MV-4-11 (cell line): ENCODE measurements around the gene ESPNL.
A peak's percentile ranks its signal among the peaks of the same experiment; 100 is the strongest.

Source experiments
- DNase-seq: peaks from one replicate; lab custom pipeline; 2025; lab: John Stamatoyannopoulos, UW

Gene ESPNL

DNA sequence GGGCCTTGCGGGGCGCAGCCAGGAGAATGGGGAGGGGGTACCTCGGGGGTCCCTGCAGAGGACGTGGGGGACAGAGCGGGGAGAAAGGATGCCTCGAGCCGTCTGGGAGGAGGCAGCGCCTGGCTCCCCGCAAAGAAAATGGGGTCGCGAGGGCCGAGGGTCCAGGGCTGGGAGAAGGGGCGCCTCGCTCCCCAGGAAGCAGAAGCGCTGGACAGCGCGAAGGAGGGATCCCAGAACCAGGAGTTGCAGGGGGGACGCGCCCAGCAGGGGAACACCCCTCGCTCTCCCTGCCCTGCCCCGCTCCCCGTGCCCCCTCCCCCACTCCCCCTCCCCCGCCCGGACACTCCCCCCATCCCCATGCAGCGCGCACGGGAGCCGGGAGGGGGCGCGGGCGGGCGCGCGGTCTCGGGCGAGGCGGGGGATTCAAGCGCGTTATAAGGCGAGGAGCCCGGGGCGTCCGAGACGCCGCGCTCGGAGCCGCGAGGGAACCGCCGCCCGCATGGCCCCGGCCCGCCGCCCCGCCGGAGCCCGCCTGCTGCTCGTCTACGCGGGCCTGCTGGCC is 58.5 kb downstream of the ESPNL start, which contains the start of gene ERFE:
TSS of gene ERFE (plus strand) at position 462 of the 562 bp plus-strand sequence. CDS start at position 500, 38 bp downstream.
- peak; percentile 4 for DNase-seq

DNA sequence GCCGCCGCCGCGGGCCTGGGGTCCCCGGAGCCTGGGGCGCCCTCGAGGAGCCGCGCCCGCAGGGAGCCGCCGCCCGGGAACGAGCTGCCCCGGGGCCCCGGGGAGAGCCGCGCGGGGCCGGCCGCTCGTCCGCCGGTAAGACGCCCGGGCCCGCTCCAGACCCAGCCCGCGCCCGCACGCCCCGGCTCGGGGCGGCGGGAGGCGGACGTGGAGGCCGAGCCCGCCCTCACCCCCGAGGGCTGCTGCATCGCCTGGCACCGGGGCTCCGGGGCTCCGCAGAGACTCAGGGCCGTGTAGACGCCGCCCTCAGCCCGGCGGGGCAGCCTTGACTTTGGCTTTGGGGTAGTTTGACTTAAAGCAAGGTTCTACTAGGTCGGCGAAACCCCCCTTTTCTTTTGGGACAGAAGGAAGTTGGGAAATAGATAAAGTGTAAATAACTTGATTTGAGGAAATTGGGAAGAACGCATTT is 59.0 kb downstream of the ESPNL start:
- no peak for DNase-seq

DNA sequence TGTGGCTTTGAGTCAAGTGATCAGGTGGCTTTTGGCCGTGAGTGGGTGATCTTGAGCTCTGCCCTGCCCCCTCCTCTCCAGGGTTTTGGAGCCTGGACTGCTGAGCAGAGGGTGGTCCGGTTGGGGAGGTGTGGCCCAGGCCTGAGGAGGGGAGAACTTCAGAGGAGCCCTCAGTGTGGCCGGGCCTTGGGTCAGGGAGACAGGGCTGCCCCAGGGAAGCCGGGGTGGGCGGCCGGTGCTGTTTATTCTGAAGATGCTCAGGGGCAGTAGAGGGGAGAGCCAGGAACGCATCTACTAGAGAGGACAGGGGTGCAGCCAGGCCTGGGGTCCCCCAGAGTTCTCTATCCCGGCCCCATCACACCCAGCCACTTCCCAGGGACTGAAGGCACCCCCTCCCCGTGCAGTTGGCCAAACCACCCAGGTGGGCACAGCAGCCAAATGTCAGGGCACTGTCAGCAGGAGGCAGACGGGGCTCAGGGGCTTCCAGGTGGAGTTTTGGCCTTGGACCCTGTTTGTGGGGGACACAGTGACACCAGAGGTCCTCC is 59.6 kb downstream of the ESPNL start:
- DNase-seq, result no peak

DNA sequence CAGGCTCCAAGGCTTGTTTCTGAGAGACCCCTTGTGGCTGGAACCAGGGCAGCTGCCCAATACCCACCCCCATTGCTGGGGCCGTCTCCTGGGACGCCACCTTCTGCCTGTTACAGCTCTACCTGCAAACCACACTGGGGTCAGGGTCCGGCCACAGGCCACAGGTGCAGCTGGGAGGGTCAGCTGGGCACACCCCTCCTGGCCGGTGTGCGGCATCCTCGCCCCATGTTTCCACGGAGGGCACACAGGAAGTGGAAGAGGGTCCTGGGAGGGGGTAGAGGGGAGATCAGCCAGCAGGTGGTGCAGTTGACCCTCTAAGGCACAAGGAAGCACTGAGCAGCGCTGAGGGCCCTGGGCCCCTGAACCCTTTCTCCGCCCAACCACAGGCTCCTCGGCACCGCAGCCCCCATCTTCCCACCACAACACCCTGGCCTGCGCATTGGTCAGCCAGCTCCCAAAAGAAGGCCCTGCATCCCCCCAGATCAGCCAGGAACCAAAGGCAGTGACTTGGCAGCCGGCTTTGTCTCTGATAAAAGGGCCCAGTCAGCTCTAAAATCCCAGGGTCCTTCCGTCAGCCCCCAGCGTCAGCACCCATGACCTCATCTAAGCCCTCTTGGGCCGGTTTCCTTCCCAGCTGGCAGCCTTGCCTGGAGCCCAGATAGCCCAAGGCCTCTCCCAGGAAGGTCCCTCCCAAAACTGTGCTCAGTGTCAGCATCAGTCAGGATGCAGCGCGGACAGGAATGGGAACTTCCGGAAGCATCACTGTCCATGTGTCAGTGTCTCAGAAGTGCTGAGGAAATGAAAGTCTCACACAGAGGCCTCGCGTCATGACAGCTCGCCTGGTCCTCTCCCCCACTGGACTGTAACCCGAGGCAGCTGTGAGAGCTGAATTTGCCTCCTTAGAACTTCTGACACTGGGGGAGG is 60.3 kb downstream of the ESPNL start:
- peak; percentile 83 for DNase-seq

DNA sequence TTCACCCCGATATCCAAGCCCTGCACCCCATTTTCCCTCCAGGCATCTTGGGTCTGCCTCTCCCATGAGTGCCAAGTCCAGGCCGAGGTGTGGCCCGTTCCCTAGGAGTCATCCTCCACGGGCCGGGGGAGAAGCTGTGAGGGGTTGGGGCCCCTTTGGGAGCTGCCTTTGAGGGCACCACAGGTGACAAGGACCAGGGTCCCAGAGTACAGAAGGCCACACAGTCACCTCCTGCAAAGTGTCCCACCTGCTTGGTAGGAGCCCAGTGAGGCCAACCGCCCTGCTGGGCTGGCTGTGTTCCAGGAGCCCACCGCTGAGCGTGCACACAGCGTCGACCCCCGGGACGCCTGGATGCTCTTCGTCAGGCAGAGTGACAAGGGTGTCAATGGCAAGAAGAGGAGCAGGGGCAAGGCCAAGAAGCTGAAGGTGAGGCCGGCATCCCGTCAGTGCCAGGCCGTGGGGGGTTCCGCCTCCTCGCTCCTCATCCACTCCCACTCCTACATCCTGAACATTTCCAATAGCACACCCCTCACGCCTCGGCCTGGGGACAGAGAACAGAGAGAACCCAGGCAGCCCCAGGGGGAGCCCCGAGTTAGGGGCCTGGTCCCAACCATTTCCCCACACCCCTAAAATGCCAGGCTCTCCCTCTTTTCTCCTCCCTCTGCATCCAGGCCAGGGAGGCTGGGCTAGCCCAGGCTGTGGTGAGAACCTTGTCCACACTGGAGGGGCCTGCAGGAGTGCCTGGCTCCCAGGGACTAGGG is 61.3 kb downstream of the ESPNL start:
- no peak for DNase-seq

DNA sequence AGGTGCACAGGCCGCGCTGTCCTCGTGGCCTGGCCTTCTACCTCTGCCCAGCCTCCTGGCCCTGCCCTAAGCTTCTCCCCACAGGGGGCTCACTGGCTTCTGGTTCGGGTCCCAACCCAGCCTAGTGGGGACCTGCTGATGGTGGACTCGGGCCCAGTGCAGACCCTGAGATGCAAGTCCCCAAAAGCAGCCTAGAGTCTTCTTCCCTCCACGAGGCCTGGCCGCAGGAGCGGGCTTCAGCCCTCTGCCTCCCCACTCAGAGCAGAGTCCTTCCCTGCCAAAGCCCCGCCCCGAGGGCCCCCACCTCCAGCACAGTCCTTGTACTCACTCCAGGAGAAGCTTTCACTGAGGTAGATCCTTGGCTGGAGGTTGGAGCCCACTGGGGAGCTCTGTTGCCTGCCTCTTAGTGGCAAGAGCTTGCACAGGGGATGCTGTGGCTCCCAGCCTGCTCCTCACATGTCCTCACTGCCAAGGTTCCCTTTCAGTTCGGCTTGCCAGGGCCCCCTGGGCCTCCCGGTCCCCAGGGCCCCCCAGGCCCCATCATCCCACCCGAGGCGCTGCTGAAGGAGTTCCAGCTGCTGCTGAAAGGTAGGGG is 62.2 kb downstream of the ESPNL start:
- DNase-seq, result no peak

DNA sequence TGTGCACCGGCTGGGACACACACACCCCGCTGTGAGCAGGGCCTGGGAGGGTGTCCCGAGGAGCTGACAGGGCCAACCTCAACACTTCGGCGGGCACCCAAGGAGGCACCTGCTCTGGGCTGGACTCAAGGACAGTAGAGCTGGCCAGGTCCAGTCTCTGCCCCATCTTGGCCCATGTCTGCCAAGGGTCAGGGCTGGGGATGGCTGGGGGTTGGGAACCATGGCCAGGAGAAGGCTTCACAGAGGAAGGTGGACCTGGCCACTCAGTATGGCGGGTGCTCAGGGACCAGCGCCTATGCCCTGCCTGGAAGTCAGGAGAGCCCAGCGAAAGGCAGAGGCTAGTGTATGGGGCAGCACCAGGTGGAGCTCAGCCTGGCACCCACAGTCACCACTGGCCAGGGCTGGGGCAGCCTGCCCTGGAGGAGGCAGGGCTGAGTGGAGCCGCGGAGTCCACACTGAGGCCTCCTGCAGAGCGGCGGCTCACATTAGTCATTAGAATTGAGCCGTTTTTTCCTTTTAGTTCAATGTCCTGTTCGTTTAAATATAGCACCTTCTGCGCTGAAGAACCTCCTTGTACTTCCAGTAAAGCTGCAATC is 62.8 kb downstream of the ESPNL start:
- DNase-seq, result no peak

DNA sequence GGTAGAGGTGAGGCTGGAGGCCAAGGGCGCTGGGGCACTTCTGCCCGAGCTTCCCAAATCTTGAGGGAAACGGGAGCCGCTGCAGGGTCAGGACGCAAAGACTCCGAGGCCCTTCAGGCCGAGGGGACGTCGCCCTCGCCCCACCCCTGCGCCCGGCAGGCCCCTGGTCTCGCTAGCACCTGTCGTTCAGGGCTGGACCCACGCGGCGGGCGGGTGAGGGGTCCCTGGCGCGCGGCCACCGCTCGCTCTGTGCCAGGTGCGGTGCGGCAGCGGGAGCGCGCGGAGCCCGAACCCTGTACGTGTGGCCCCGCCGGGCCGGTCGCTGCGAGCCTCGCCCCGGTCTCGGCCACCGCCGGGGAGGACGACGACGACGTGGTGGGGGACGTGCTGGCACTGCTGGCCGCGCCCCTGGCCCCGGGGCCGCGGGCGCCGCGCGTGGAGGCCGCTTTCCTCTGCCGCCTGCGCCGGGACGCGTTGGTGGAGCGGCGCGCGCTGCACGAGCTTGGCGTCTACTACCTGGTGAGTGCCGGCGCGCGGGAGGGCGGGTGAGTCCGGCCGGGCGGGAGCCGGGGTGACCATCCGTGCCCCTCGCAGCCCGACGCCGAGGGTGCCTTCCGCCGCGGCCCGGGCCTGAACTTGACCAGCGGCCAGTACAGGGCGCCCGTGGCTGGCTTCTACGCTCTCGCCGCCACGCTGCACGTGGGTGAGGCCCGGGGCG is 63.5 kb downstream of the ESPNL start:
- DNase-seq, result no peak

DNA sequence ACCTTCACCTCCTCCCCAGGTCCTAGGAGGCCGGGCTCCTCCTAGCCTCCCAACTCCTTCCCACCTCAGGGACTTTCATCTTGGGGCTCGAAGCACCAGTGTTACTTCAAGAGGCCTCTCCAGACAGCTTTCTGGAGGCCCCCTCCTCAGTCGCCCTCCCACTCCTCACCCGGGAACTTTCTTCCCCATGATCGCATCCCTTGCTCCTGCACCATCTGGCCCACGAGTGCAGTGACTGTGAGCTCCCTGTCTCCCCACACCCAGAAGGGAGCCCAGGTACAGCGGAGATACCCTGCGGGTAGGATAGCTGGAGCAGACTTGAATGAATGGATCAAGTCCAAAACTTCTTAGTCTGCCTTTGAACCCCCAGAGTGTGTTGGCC is 64.8 kb downstream of the ESPNL start:
- no peak for DNase-seq

DNA sequence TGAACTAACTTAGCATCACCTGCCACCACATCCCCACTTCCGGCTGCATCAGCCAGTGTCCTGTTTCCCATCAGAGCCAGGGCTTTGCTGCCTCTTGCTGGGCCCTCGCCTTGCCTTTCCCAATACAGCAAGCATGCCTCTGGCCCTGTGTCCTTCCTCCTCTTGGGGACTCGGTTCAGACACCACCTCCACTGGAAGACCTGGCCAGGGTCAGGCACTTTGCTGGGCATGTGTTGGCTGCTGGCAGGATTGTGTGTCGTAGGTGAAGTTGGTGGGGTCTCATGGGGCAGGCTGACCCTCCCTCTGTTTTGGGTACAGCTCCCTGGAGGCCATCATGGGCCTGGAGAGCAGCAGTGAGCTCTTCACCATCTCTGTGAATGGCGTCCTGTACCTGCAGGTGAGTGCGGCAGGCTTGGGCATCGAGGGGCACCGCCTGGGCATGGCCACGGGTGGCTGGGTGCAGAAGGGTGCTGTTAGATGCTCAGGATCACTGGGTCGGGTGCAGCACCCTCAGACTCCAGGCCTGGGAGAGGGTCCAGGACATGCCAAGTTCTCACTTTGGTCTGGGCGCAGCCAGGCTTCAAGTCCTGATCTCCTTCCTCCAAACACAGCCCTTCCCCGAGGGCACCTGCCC is 65.3 kb downstream of the ESPNL start:
- no peak for DNase-seq

DNA sequence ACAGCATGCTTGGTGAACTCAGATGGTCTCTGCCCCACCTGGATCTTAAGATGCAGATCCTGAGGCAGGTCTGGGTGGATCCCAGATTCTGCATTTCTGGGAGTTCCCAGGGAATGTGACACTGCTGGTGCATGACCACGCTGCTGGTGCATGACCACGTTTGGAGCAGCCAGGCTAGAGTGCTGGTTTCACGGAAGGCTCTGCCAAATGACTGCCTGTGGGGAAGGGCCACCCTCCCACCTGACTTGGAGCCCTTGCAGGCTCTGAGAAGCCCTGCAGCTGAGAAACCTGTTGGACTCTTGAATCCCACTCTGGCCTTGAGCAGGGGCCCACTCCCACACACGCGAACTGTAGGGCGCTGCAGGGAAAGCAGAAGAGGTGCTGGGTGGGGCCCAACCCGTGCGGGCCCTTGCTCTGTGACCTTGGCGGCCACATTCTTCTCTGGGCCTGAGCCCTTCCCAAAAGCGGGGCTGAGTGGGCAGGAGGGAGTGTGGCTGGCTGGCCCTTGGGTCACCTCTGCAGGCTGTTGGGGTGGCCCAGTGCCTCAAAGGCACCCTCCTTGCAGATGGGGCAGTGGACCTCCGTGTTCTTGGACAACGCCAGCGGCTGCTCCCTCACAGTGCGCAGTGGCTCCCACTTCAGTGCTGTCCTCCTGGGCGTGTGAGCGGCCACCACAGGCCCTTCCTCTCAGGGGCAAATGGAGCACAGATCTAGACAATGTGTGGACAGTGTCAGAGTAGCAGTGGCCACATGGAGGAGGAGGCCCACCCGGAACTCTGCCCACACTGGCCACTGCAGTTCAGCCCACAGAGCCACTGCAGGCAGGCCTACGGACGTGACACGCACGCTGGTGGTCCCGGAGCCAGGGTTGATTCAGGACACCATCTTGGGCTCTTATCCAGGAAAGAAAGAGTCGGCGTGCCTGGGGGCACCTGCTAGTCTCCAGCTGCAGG is 66.5 kb downstream of the ESPNL start:
- no peak for DNase-seq

DNA sequence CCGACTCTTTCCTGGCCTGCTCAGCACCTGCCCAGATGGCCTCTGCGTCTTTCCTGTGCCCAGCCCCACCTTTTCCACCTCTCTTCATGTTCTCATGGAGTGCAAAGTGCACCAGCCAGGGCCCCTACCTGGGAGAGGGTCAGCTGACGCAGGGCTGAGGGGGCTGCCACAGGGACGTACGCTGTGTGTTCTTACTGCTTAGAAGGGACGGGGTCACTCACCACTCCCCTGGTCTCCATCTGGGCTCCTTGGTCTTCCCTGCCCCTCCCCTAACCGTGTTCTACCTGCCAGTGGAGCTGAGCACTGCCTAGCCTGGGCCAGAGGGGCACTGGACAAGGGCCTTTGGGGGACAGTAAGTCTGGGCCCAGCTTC is 67.2 kb downstream of the ESPNL start:
- DNase-seq, result no peak

DNA sequence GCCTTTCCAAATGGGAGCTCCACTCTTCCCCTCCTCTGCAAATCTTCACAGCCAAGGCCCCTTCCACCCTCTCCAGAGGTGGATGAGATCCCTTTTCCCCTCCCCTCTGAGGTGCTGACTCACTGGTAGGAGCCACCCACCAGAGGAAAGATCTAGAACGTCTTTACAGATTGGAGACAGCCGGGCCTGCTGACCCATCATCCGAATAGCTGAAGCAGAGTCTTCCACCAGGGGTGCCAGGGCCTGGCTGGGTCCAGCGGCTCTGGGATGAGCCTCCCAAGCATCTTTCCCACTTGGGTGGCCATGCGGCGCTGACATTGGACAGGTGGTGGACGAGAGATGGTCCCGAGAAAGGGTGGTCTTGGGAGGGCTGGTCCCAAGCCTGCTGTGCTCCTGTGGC is 67.6 kb downstream of the ESPNL start:
- DNase-seq, result no peak

DNA sequence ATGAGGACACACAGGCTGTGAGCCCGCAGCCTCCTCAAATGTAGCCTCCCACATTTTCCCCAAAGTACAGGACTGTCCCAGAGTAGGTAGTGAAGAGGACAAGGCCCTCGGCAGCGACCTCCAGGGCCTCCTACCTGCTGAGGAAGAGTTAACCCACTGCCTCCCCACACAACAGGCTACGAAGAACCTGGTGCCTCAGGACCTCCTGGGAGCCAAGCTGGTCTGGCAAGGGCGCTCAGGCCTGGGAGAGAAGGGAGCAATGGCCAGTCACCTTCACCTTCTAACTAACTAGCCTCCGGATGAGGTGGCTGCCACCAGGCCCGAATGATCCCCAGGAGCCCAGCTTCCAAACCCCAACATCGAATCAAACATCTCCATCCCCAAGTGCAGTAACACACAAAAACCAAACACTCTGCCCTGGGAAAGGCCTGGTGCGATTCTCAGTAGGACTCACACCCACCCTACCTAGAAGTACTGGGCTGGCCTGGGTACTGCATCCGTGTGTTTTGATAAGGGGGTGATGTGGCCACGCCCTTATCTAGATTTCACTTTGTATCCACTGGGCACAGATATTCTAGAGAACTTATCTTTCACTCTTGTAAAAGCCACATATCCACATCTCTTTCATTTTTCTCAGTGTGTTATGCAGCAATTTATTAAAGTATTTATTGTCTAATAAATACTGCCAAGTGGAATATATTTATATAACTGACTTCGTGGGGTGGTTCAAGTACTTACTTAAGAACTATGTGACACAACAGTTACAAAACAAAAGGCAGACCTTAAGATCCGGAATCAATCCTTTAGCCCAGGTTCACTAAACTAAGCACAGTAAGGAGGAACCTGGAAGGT is 68.3 kb downstream of the ESPNL start:
- DNase-seq, result no peak

DNA sequence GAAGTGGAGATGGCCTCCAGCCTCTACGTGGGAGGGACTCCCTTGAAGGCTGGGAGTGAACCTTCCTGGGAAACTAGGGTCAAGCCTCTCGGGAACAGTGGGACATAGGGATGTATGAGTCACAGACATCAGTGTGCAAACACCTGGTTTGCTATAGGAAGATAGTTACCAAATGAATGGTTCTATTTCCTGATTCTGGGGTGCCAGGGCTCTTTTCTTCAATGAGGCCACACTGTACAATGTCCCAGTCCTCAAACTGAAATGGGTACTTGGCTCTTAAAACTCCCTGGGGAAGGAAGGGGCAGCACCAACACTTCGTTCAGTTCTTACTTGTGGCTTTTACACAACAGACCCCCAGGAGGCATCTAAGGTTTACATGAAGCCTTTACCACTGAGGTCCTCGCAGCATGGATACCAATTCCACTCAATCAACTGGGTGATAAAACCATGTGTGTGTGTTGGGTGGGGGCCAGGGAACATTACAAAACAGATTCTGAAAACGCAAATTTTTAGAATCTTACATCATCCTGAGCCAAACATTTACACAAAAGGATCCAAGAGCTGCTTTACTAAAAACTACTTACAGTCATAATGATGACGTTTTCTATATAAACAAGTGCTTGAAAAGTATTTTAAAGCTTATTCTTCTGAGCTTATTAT is 69.0 kb downstream of the ESPNL start:
- no peak for DNase-seq

DNA sequence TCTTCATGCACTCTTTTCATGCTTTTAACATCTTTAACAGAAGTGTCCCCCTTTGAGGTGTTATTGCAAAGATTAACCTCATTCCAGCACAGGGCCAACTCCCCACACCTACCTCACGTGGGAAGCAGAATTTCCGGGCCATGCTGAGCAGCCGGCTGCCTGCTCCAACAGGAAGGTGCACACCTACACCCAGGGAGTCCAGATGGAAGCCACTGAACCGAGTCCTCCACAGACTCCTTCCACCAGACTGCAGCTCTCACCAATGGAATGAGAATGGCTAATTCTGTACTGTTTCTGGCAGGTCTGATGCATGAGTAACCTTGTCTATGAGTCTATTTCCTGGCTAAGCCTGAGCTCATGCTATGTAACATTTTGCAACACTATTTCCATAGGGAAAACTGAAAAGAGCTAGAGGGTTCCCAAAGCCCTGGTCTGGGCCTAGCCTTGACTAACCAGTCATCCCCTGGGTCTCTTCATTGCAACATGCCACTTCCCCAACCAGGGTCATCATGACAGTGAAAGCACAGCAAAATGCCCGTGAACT is 69.6 kb downstream of the ESPNL start:
- peak; percentile 54 for DNase-seq

DNA sequence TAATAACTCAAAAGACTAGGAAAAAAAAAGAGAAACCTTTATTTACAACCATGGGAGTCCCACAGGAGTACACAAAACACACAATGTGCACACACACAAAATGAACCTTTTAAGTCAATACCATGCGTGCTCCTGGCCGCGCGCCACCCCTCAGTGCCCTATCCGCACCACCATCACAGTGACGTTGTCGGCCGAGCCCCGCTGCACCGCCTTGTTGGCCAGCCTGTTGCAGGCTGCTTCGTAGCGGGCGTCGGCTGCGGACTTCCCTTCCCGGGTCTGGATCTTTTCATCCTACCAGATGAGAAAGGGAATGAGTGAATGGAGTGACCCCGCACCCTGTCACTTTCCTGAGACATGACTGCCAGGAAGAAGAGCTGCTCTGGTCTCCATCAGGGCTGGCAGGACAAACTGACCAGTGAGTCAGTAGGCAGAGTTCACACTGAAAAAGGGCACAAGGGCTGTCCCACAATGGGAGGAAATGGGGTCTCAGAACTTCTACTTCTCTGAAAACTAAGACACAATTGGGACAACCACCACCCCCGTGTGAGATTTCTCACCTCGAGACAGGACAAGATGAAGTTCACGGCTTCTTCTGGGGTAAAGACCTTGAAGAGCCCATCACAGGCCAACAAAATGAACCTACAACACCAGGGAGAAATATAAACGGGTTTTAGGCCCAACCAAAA is 70.4 kb downstream of the ESPNL start:
- DNase-seq, result no peak
